GM21737 (cell line): Measurements from ENCODE around the gene FBXO45.
A peak's percentile ranks its signal among the peaks of the same experiment; 100 is the strongest.
"Not testable (repeated sequence)": the region's sequence is repeated elsewhere in the genome, so short reads cannot be mapped to it uniquely, and the experiment has no call there.

Source experiments
- ATAC-seq: cut with Tn5 transposase; IDR thresholded peaks from one replicate; pipeline ENCODE4 v1.9.1; 2021; ENCODE audit warnings: mild to moderate bottlenecking, moderate library complexity; ENCODE audit not compliant: unreplicated experiment

Gene FBXO45, protein sequence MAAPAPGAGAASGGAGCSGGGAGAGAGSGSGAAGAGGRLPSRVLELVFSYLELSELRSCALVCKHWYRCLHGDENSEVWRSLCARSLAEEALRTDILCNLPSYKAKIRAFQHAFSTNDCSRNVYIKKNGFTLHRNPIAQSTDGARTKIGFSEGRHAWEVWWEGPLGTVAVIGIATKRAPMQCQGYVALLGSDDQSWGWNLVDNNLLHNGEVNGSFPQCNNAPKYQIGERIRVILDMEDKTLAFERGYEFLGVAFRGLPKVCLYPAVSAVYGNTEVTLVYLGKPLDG

DNA sequence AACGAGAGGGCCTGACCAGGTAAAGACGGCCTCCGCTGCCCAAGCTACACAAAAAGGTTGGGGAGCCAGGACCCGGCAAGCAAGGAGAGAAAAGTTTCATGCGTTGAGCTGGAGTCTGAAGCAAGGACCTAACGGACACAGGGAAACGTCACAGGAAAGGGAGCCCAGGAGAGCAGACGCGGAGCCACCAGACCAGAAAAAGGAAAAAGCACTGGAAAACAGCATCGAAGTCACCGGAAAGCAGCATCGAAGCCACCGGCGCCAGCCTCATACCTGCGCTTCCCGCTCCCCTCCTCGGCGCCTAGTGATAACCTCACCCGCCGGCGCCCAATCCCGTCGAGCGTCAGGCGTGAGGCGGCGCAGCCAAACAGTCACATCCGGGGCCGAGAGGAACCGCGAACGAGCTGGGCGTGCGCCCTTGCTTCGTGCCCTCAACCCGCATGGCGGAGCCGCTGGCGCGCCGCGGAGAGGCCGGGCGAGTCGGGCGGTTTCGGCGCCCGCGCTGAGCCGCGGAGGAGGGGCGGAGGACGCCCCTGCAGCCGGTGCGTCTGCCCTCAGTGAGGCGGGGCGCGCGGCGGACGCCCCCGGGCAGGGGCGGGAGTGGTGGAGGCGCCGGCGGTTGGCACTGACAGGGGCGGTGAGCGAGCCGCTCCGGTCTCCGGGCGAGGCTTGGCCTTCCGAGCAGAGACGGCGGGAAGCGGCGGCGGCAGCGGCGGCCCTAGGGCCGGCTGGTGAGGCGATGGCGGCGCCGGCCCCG, at the start of gene FBXO45, which contains the start of gene WDR53:
Gene FBXO45 (plus strand): TSS at position 415 of the 757 bp plus-strand sequence. CDS start 325 bp downstream, at position 740.
Gene WDR53 (minus strand): TSS at position 309 of the 757 bp plus-strand sequence. CDS start 7,079 bp downstream, outside the sequence.
- ATAC-seq, result peak; percentile 90

DNA sequence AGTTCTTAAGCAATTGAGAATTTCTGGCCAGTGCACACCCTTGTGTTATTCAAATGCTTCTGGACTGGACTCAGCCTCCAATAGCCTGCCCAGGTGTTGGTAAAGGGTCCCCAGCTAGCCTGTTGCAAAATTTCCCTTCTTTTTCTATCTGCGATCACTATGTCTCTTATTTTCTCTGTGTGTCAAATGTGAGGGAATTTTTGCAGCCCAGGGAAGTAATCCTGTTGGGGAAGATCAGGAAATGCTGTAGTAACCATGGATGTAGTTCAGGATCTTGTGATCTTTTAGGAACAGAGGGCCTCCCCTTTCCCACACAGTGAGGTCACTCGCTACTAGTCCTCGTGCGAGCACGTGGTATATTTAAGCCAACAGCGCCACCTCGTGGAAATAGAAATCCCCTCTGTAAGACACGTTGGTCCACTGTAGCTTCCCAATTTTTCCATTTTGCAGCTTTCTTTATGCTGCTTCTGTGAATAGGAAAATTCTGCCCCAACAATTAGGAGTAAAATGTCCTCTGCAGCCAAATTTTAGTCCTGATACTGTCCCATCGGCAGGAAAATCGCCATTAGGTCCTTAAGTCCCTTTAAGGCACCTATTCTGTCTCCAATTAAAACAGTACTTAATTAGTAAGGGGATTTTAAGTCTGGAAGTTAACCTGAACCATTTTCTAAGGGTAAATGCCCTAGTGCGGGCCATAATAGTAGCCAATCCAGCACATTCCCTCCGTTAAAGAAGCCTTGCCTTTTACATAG, 49.3 kb upstream of the FBXO45 start:
- ATAC-seq, result no peak

DNA sequence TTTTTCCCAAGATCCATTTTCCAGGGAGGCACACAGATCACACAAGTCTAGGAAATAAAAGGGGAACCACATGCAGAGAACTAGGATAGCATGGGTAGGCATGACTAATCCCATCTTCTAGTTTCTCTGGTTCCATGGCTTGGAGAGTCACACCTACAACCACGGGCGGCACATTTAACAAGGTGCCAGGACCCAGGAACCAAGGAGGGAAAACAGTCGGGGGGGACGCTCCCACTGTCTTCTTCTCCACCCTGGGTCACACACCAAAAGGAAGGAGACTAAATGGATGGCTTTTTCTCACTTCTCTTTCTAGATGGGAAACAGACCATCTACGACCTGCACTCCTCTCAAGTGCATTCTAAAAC, 48.8 kb upstream of the FBXO45 start:
- ATAC-seq, result no peak

DNA sequence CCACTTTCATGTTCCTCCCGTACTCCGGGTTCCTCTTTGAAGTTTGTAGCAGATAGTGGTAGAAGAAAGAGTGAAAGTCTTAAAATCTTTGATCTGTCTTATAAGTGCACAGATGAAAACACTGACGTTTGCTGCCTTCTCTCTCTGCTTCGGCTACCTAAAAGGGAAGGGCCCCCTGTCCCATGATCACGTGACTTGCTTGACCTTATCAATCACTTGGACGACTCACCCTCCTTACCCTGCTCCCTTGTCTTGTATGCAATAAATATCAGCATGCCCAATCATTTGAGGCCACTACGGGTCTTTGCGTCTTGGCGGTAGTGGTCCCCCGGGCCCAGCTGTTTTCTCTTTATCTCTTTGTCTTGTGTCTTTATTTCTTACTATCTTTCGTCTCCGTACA, 47.2 kb upstream of the FBXO45 start:
- ATAC-seq, result not testable (repeated sequence)

DNA sequence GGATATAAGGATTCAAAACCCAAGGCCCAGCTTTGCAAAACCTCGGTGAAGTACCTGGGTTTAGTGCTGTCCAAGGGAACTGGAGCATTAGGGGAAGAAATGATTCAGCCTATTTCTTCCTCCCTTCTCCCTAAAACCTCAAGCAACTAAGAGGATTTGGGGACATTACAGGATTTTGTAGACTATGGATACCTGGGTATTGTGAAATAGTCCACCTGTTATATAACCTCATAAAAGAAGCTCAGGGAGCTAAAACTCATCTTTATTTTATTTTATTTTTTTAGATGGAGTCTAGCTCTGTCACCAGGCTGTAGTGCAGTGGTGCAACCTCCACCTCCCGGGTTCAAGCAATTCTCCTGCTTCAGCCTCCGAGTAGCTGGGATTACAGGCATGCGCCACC, 44.6 kb upstream of the FBXO45 start:
- ATAC-seq, result no peak

DNA sequence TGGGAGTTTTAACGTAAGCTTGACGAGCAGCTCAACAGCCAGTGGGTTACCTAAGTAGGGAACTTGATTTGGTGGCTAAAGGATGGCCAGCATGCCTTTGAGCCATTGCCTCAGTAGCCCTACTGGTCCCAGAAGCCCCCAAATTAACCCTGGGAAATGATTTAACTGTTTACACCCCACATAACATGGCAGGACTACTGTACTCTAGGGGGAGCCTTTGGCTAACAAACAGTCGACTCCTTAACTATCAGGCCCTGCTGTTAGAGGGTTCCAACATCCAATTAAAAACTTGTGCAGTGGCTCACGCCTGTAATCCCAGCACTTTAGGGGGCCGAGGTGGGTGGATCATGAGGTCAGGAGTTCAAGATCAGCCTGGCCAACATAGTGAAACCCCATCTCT, 43.9 kb upstream of the FBXO45 start:
- ATAC-seq, result no peak

DNA sequence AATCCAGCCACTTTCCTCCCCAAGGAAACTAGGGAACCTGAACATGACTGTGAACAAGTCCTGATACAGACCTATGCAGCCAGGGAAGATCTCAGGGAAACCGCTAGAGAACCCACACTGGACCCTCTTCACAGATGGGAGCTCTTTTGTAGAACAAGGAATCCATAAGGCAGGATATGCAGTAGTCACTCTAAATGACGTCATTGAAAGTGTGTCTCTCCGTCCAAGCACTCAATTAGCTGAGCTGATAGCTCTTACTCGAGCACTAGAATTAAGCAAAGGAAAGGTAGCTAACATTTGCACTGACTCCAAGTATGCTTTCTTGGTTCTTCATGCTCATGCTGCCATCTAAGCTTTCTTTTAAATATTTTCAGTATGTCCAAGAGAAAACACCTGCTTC, 43.3 kb upstream of the FBXO45 start:
- no peak for ATAC-seq

DNA sequence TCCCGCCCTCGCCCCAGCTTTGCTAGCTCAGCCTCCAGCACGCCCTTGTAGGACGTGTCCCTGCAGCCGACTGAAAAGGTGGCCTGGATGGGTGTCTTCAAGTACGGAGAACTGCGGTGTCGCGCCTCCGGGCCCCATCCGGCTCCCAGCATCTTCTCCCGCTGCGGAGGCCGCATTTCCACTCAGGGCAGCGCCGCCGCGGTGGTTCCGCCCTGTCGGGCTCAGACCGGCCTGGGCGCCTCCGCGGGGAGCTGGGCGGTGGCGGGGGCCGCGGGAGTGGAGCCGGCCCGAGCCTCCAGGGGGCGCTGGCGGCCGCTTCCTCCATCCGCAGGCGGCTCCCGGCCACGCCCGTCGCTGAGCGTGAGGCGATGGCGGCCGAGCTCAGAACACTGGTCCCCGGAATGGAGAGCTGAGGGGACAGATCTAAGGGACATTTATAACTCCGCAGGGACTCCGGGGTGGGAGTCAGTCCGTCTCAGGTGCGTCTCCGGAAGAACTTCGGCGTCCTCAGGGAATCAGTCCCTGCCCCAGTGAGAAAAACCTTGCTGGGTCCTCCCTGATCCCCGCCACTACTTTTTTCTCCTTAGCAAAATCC, 39.7 kb upstream of the FBXO45 start:
- ATAC-seq, result peak; percentile 91

DNA sequence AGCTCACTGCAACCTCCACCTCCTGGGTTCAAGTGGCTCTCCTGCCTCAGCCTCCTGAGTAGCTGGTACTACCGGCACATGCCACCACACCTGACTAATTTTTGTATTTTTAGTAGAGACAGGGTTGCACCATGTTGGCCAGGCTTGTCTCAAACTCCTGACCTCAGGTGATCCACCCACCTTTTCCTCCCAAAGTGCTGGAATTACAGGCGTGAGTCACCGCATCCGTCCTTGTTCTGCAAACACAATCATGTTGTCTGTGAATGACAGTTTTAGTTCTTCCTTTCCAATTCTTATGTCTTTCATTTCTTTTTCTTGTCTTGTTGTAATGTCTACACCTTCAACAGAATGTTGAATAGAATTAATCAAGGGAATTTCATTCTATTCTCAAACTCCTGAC, 37.0 kb upstream of the FBXO45 start:
- no peak for ATAC-seq

DNA sequence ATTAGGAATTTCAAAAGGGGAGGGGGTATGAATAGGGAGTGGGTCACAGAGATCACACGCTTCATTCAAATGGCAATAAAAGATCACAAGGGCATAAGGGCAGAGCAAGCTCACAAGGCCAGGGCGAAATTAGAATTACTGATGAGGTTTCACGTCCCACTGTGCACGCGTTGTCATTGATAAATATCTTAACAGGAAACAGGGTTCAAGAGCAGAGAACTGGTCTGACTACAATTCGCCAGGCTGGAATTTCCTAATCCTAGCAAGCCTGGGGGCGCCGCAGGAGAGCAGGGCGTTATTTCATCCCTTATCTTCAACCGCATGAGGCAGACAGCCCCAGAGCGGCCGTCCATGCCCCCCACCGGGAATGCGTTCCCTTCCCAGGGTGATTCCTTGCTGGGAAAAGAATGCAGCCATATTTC, 35.2 kb upstream of the FBXO45 start:
- ATAC-seq, result no peak

DNA sequence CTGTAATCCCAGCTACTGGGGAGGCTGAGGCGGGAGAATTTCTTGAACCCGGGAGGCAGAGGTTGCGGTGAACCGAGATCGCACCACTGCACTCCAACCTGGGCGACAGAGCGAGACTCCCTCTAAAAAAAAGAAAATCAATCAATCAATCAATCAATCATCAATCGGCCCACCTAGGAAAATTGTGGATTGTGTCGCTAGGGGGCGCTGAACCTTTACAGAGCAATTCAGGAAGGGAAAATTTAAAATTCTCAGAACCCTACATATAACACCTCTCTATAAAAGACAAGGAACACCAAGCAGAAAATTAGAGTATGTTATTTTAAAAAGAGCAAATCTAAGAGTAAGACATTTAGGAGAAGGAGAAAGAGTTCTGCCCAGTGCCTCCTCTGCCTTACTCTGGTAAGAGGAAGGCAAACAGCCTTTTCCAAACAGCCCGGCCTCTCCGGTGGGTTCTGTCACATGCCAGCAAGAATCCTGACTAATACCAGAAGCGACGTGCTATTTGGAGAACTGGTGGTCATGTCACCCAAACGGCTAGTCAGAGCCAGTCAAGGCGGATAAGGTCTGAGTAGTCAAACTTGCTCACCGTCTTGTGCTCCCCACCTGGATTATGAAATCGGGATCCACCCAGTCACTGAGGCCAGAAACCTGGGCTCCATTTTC, 31.0 kb upstream of the FBXO45 start:
- no peak for ATAC-seq

DNA sequence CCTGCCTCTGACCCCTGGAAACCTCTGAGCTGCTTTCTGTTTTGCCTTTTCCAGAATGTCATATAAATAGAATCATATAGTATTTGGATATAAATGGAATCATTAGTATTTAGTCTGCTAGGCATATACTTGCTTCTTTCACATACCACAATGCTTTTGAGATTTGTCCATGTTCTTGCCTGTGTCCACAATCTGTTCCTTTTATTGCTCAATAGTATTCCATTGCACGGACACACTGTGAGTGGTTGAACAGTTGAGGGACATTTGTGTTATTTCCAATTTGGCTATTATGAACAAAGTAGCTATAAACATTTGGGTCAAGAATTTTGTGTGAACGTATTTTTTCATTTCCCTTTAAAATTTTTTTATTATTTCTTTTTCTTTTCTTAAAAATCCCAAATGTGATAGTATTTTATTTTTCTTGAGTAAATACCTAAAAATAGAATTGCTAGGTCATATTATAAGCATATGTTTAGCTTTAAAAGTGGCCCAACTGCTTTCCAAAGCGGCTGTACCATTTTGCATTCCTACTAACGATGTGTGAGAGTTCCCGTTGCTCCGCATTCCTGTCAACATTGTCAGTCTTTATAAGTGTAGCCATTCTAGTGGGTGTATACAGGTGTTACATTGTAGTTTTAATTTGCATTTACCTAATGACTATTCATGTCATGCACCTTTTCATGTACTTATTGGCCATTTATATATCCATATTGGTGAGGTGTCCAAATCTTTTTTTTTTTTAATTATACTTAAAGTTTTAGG, 26.6 kb upstream of the FBXO45 start:
- ATAC-seq, result no peak

DNA sequence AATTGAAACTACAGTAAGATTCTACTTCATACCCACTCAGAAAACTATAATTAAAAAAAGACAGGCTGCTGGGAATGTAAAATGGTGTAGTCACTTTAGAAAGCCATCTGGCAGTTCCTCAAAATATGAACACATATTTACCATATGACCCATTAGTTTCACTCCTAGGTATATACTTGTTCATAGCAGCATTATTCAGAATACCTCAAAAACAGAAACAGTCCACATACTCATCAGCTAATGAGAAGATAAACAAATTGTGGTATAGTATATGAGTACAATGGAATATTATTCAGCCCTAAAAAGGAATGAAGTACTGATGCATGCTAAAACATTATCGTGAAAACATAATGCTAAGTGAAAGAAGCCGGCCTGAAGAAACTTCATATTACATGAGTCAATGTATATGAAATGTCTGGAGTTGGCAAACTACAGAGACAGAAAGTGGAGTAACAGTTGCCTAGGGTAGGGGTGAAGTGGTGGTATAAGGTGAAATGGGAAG, 23.9 kb upstream of the FBXO45 start:
- no peak for ATAC-seq

DNA sequence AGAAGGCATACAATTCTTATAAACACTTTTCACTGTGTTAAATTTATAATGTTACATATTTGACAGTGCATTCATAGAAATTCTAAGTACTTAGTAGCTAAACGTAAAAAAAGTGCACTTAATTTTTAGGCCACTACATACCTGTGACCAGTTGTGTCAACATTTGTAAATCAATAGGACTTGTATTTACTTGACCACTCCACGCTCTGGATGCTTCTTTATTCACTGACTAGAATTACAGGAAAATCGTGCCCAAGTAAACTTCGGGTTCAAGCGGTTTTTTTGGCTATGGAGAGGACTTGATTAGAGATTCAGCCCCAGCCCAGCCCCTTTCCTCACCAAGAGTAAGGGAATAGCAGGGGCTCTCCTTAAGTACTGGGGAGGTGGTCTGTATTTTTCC, 21.9 kb upstream of the FBXO45 start:
- no peak for ATAC-seq

DNA sequence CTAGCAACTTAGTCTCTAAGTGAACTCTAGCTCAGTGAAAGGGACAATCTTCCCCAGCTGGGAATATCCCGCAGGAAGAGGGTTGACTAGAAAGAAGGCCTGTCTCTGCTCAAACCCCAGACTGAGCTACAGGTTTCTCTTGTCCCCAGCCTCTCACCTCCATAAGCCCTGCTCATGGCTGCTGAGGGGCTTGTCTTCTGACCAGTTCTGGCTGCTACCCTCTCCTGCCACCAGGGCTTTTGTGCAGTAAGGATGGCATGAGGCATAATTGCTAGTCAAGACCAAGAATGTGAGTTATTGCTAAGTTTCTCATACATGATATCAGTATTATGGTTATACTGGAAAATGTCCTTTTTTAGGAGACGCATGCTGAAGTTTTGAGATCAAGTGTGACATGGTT, 21.4 kb upstream of the FBXO45 start:
- no peak for ATAC-seq

DNA sequence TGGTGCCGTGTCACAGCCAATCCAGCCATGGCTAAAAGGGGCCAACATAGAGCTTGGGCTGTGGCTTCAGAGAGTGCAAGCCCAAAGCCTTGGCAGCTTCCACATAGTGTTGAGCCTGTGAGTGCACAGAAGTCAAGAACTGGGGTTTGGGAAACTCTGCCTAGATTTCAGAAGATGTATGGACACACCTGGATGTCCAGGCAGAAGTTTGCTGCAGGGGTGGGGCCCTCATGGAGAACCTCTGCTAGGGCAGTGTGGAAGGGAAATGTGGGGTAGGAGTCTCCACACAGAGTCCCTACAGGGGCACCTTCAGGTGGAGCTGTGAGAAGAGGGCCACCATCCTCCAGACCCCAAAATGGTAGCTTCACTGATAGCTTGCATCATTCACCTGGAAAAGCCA, 19.1 kb upstream of the FBXO45 start:
- ATAC-seq, result not testable (repeated sequence)

DNA sequence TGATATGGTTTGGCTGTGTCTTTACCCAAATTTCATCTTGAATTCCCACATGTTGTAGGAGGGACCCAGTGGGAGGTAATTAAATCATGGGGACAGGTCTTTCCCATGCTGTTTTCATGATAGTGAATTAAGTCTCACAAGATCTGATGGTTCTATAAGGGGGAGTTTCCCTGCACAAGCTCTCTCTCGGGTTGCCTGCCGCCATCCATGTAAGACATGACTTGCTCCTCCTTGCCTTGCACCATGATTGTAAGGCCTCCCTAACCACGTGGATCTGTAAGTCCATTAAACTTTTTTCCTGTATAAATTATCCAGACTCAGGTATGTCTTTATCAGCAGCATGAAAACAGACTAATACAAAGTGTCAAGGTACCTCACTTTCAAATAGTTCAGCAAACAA, 18.3 kb upstream of the FBXO45 start:
- ATAC-seq, result not testable (repeated sequence)

DNA sequence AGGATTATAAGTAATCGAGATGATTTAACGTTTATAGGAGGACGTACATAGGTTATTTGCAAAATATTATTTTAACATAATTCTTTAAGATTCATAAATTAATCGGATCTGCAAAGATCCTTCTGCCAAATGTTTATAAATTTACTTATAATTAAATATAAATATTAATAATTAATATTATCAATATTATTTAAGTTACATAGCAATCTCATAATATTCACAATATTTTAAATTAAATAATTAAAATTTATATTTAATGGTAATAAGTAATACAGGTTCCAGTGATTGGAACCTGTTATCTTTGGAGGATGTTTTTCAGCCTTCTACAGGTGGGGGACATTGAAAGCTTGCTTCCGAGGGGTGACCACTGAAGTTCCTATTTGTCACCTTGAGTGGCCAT, 16.2 kb upstream of the FBXO45 start:
- ATAC-seq, result no peak

DNA sequence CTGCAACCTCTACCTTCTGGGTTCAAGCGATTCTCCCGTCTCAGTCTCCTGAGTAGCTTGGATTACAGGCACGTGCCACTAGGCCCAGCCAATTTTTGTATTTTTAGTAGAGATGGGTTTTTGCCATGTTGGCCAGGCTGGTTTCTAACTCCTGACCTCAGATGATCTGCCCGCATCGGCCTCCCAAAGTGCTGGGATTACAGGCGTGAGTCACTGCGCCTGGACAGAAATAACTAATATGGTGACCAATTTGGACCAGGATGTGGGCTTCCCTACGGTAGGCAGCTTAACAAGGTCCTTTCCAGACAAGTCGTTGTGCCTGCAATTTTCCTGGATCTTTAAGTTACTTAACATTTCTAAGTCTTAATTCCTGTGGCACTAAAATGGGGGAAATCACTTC, 14.9 kb upstream of the FBXO45 start:
- ATAC-seq, result no peak

DNA sequence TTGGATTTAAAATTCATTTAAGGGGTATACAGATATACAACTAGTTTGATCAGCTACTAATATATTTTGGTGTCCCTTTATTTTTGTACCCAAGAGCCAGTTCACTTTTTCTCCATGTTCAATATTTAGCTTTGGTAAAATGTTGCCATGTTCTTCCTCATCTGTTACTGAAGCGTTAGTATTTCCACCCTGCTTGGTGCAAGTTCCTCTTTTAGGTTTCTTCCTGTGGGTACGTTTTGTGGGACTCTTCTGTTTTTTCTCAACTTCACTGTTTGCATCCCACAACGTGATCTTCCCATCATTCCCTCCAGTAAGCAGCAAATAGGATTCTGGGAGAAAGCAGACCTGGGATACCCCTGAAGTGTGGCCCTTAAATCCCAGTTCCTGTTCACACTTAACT, 14.3 kb upstream of the FBXO45 start:
- no peak for ATAC-seq
